ENCODE results near the gene IGLON5.

Gene IGLON5

GRCh38 chr19:51361239-51361638 is 49.8 kb downstream of the IGLON5 start:
- DNase-seq (ENCODE audit: insufficient read length, low spot score), result no peak
- no peak for FAIRE-seq

GRCh38 chr19:51364200-51365106 is 53.0 kb downstream of the IGLON5 start:
- DNase-seq (ENCODE audit: insufficient read length, low spot score) (no peak), FAIRE-seq (no peak)

DNA sequence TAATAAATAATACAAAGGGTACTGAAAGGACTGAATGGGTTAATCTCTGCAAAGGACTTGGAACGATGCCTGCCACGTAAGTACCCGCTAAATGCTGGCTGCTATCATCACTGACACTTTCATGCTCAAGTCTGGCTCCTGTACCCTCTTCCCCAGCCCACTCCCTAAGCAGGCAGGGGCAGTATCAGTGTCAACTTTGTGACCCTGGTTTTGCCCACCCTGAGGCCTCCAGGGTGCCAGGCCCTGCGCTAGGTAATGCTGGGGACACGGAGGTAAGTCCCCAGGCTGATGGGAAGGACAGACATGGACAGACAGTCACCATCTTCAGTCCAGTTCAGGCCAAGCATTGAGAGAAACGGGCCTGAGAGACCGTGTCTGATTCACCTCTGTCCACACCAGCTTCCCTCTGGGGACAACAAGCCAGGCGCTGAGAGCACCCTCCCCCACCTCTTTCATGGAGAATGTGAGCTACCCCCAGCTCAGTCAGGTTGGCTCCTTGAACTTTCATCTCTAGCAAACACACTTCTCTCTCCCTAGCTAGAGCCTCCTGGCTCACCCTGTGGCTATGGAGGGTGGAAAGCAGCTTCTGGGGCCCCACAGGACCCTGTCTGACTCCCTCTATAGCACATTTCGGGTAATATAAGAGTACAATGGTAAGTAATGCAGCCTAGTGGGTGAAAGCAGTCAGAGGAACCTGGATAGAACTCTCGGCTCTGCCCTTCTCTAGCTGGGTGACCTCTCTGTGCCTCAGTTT is 53.9 kb downstream of the IGLON5 start:
- DNase-seq (ENCODE audit: insufficient read length, low spot score), result no peak
- peak; percentile 44 for FAIRE-seq

DNA sequence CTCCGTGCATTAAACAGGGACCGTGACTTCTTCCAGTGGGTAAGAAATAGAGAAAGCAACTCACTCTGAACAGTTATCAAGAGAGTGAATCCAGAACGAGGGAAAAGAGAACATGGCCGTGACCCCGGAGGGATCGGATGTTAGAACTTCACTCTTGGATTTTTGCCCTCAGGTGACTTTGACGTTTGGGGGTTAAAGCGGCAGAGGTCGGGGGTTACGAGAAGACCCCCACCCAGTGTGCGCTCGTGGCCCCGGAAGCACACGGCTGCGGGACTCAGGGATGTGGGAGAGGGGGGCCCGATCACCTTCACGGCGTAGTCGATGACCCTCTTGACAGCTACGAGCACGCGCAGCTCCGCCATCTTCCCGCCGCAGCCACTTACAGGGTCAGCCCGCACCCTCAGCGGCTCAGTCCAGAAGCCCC is 54.5 kb downstream of the IGLON5 start, which contains the start of gene ETFB:
Gene ETFB, minus strand, starts transcription at position 424 of the 424 bp plus-strand sequence. Its CDS starts 62 bp downstream, at position 362.
- no peak for FAIRE-seq
- DNase-seq (ENCODE audit: insufficient read length, low spot score), result no peak

- FAIRE-seq, result peak; percentile 86
- peak; percentile 88 for DNase-seq (ENCODE audit: insufficient read length, low spot score)
These were observed 55.2 kb downstream of the IGLON5 start for GRCh38 chr19:51366389-51367254.

DNA sequence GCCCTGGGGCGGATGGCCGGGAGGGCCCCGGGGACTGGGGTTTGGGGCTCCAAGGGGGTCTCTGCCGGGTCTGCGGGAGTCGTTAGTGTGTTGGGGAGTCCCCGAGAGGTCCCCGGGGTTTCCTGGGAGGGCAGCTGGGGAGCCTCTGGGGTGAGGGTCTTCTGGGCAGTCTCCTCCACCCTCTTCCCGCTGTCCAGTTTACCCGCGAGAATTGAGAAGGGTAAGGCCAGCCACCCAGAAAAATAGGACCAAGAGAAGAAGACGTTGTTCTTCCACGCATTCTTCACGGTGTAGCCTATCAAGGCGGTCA is 55.8 kb downstream of the IGLON5 start:
- DNase-seq (ENCODE audit: insufficient read length, low spot score) (no peak), FAIRE-seq (no peak)

DNA sequence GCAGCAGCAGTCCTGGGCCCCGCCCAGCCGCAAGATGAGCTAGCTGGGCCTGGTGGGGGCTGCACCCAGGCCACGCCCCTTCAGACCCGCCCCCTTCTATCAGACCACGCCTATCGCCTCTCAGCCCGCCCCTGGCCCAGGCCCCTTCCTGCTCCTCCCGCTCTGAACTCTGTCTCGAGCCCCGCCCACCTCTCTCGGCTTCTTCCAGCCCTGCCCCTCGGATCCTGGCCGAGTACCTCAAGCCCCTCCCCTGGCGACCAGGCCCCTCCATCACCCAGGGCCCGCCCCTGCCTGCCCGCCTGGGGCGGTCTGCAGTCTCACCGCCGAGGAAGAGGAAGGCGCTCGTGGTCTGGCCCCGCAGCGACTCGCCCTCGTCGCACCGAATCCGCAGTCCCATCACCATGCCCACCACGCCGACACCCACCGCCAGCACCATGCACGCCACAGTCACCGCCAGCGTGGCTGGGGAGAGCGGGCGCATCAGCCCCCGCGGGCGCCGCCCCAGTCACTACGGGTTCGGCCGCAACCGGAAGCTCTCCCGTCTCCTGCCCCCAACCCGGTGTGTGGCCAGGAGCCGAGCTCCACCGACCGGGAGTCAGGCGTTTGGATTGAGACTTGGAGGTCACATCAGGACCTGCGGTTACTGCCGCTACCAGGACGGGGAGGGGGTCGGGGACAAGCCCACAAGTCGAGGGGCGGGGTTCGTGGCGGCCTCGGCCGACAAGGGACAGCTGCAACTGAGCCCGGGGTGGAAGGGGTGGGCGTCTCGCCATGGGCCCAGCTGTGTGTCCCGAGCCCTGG is 56.3 kb downstream of the IGLON5 start:
- DNase-seq (ENCODE audit: insufficient read length, low spot score), result peak; percentile 85

GRCh38 chr19:51368366-51369282 is 57.2 kb downstream of the IGLON5 start, which contains the start of gene CLDND2:
TSS of gene CLDND2 (minus strand) at chr19:51369003. CDS start at chr19:51368577, 426 bp downstream.
- no peak for FAIRE-seq
- no peak for DNase-seq (ENCODE audit: insufficient read length, low spot score)

More for the DNA sequence above, 56.3 kb downstream of the IGLON5 start:
- FAIRE-seq, result peak; percentile 93

DNA sequence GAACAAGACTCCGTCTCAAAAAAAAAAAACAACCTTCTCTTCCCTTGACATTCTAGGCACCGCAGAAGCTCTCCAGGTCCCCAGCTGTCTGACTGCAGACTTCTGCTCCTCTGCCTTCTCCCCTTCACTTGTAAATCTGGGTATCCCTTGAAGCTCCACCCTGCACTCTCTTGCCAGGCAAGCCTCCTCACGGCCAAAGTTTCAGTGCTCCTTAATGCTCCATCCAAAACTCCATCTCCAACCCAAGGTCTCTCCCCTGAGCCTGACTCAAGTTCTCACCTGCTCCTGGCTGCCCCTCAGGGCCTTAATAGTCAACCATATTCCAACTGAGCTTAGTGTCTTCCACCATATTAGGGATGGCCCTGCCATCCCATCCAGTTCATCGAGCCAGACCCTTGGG is 58.8 kb downstream of the IGLON5 start:
- no peak for DNase-seq (ENCODE audit: insufficient read length, low spot score)
- FAIRE-seq, result no peak

- DNase-seq (ENCODE audit: insufficient read length, low spot score) (no peak), FAIRE-seq (no peak)
These were observed 59.8 kb downstream of the IGLON5 start for GRCh38 chr19:51371186-51371690.

DNA sequence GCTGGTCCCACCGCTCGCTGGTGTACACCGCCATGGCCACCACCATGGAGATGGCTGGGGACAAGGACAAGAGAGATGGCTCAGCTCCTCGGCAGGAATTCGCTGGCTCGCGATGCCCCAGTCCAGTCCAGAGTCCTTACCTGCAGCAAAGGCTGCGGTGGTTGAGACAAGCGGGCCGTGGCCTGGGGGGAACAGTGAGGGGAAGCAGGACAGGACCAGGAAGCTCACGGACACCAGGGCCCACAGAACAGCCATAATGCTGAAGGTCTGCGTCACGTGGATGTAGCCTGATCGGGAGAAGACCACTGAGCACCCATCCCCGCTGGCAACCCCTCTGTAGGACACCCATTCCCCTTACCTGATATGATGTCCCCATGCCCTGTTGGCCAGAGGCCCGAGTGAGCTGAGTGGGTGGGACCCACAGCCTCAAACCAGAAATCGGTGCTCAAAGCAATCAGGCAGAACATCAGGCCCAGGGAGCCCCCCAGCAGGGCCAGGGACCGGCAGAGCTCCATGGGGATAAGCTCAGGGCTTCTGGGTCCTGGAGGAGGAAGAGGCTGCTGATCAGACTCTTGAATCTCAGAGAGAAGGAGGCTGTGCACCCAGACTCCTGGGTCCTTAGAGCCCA is 60.7 kb downstream of the IGLON5 start:
- DNase-seq (ENCODE audit: insufficient read length, low spot score) (no peak), FAIRE-seq (no peak)

- DNase-seq (ENCODE audit: insufficient read length, low spot score), result no peak
- peak; percentile 92 for FAIRE-seq
These were observed 61.4 kb downstream of the IGLON5 start, which contains the start of gene NKG7 for GRCh38 chr19:51372649-51373504. TSS of gene NKG7 (minus strand) at chr19:51372654. CDS start at chr19:51372535, 119 bp downstream.

- FAIRE-seq (no peak), DNase-seq (ENCODE audit: insufficient read length, low spot score) (no peak)
These were observed 64.2 kb downstream of the IGLON5 start for GRCh38 chr19:51375504-51376221.

DNA sequence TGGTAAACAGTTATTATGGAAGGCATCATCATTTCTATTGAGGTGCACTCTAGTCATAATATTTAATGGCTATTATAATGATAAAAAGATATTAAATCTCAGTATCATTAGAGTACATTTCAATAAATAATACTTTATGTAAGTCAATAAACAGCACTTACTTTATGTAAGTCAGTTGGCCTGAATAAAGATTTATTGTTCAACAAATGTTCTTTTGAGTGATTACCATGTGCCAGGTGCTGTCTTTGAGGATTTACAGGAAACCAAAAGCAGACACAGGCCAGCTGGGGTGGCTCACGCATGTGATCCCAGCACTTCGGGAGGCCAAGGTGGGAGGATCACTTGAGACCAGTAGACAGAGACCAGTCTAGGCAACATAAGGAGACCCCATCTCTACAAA is 66.0 kb downstream of the IGLON5 start:
- no peak for DNase-seq (ENCODE audit: insufficient read length, low spot score)

DNA sequence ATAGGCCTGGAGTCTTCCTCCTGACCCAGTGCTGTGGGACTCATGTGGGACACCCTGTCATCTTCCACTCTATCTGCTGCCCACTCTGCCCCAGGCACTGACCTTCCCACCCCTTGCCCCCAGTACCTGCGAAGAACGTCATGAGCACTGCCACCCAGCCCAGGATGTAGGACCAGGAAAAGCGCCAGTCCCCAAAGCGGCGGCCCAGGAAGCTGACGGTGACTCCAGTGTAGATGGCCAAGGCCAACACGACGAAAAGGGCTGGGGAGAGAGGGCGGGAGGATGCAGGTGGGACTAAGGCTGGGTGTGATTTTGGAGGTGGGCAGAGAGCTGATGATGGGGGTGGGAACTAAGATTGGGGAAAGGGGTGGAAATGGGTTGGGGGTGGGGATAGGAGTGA is 68.9 kb downstream of the IGLON5 start:
- FAIRE-seq (no peak), DNase-seq (ENCODE audit: insufficient read length, low spot score) (no peak)

More for the DNA sequence above, 66.0 kb downstream of the IGLON5 start:
- FAIRE-seq, result no peak
